GM12872 (cell line): Measurements from ENCODE around the gene RILPL2.

Experiments used
- TF ChIP-seq, protein P1 (sequence below): IDR thresholded peaks from 3 replicates; pipeline ENCODE4 v1.5.1; 2011; ENCODE audit warnings: low read depth, mild to moderate bottlenecking, low read length, moderate library complexity; ENCODE audit not compliant: insufficient read depth

RILPL2 gene

DNA sequence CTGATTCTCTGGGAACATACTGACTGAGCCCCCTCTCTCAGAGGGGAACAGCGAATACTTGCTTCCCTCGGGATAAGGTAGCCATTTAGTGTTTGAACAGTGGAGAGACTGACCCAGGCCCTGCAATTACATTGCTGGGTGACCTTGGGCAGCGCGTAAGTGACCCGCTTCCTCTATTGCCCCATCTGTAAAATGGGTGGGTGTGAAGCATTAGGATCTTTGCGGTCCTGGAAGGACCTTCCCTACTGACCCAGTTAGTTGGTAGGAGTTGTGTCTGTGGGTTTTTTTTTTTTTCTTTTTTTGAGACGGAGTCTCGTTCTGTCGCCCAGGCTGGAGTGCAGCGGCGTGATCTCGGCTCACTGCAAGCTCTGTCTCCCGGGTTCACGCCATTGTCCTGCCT lies 53.8 kb downstream of the RILPL2 start:
- TF ChIP-seq, protein P1, sequence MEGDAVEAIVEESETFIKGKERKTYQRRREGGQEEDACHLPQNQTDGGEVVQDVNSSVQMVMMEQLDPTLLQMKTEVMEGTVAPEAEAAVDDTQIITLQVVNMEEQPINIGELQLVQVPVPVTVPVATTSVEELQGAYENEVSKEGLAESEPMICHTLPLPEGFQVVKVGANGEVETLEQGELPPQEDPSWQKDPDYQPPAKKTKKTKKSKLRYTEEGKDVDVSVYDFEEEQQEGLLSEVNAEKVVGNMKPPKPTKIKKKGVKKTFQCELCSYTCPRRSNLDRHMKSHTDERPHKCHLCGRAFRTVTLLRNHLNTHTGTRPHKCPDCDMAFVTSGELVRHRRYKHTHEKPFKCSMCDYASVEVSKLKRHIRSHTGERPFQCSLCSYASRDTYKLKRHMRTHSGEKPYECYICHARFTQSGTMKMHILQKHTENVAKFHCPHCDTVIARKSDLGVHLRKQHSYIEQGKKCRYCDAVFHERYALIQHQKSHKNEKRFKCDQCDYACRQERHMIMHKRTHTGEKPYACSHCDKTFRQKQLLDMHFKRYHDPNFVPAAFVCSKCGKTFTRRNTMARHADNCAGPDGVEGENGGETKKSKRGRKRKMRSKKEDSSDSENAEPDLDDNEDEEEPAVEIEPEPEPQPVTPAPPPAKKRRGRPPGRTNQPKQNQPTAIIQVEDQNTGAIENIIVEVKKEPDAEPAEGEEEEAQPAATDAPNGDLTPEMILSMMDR: no peak

DNA sequence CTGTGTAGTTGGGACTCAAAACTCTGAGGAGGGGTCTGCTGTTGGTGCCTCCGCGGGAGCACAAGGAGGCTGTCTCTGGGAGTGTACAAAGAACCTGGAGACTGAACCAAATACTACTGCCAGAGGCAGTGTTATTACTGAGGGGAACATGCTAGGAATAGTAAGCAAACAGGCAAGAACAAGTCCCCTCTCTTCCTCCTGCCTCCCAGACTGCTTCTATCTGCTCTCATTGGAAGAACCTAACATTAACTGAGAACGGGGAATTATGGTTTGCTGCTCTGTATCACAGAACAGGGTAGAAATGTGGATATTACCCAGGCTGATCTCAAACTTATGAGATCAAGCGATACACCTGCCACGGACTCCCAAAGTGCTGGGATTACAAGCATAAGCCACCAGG lies 57.1 kb downstream of the RILPL2 start:
- TF ChIP-seq, protein P1: no peak

DNA sequence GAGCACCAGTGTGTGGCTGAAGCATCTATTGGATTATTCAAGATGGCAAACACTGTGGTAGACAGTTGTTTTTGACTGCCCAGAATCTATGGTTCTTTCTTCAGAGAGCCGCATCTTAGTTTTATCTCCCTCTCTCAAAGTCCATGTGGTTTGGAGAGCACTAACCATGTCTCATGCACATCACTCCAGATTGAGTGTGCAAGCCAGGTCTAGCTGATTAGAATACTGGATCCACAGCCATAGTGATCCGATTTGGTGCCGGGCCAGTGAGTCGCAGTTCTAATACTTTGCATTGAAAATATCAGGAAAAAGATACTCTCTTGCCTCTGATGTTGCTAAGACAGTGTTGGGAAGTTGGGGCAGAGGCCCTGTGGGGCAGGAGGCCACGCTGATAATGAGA lies 67.3 kb downstream of the RILPL2 start:
- TF ChIP-seq, protein P1: no peak

DNA sequence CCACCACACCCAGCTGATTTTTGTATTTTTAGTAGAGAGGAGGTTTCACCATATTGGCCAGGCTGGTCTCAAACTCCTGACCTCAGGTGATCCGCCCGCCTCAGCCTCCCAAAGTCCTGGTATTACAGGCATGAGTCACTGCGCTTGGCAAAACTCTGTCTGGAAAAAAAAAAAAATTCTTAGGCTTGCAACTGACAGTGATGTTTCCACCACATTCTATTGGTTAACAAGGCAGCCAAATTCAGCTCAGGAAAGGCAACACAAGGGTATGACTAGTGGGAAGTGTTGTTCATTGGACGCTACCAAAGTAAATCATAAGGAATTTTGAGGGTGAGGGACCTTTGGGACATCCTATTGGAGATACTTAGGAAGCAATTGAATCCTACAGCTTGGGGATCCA lies 69.0 kb downstream of the RILPL2 start:
- TF ChIP-seq, protein P1: no peak
